ENCODE measurements around the gene ERVK3-1. TPM values are rescaled to one million over a fixed set of nuclear protein-coding genes. Genes with fewer than 3 reads are reported as not detected.

The ERVK3-1 gene
- total RNA-seq, 1 donor from 2014 or later, result 74.3 TPM

- DNase-seq (no peak), ATAC-seq (ENCODE audit: low read depth) (no peak)
- peaks cover 32% of the 10 kb centered on the region for H3K4me1 Mint-ChIP-seq
- ChIA-PET POLR2A (interaction anchor here (0.6 to 1.4 kb wide), 5 partner anchors 11 to 189 kb away, joined by 3 to 10 read pairs (median 4); partner anchors contain the start of gene ZNF497), CTCF (no interaction called here)
- intact Hi-C loops (cut with micrococcal nuclease), result no loop called here
- H3K4me3 Mint-ChIP-seq, result peak overlapping the region; percentile 64
- no peak overlapping the region for H3K27ac Mint-ChIP-seq
- no peak for TF ChIP-seq CTCF (IDR thresholded peaks at IDR 0.05)
- H3K9me3 Mint-ChIP-seq, result no peaks in the 10 kb centered on the region
- peaks cover 6% of the 10 kb centered on the region for H3K36me3 Mint-ChIP-seq (ENCODE audit: low read depth)
- H3K27me3 Mint-ChIP-seq, result no peaks in the 10 kb centered on the region
Observed at GRCh38 chr19:58349590-58349989, 44.4 kb downstream of the ERVK3-1 start.

GRCh38 chr19:58350001-58350861, 45.1 kb downstream of the ERVK3-1 start:
- Mint-ChIP-seq H3K4me1 (peaks cover 32% of the 10 kb centered on the region), H3K27me3 (no peaks in the 10 kb centered on the region), H3K36me3 (ENCODE audit: low read depth) (peaks cover 6% of the 10 kb centered on the region), H3K4me3 (peak overlapping the region; percentile 64), H3K9me3 (no peaks in the 10 kb centered on the region), H3K27ac (no peak overlapping the region)
- POLR2A ChIA-PET, result interaction anchor here (0.6 to 1.4 kb wide), 3 partner anchors 12 to 146 kb away, joined by 3 to 12 read pairs (median 10); partner anchors contain the start of genes ZNF497 and ZNF837
- TF ChIP-seq CTCF (IDR thresholded peaks at IDR 0.05), result no peak
- no peak for ATAC-seq (ENCODE audit: low read depth)
- CTCF ChIA-PET, result no interaction called here
- intact Hi-C loops (cut with micrococcal nuclease), result no loop called here
- DNase-seq, result no peak

GRCh38 chr19:58350871-58351557, 45.8 kb downstream of the ERVK3-1 start:
- POLR2A ChIA-PET, result interaction anchor here (0.6 to 1.2 kb wide), 3 partner anchors 30 to 145 kb away, joined by 3 to 12 read pairs (median 4); partner anchors contain the start of gene ZNF837

GRCh38 chr19:58351558-58351878, 46.3 kb downstream of the ERVK3-1 start:
- H3K27me3 Mint-ChIP-seq, result no peaks in the 10 kb centered on the region
- no peak for ATAC-seq (ENCODE audit: low read depth)
- intact Hi-C loops (cut with micrococcal nuclease), result no loop called here

More at GRCh38 chr19:58350871-58351557, 45.8 kb downstream of the ERVK3-1 start:
- Mint-ChIP-seq H3K27ac (no peak overlapping the region), H3K4me3 (no peak overlapping the region), H3K36me3 (ENCODE audit: low read depth) (peaks cover 6% of the 10 kb centered on the region), H3K9me3 (no peaks in the 10 kb centered on the region), H3K27me3 (no peaks in the 10 kb centered on the region), H3K4me1 (peaks cover 31% of the 10 kb centered on the region)
- no peak for ATAC-seq (ENCODE audit: low read depth)
- DNase-seq, result no peak
- no peak for TF ChIP-seq CTCF (IDR thresholded peaks at IDR 0.05)
- intact Hi-C loops (cut with micrococcal nuclease), result no loop called here
- CTCF ChIA-PET, result no interaction called here

More at GRCh38 chr19:58351558-58351878, 46.3 kb downstream of the ERVK3-1 start:
- peaks cover 34% of the 10 kb centered on the region for H3K4me1 Mint-ChIP-seq
- ChIA-PET CTCF (no interaction called here), POLR2A (interaction anchor here (0.7 to 1.2 kb wide), 3 partner anchors 22 to 36 kb away, joined by 3 to 4 read pairs (median 3); partner anchors contain the start of gene ZNF837)
- peaks cover 6% of the 10 kb centered on the region for H3K36me3 Mint-ChIP-seq (ENCODE audit: low read depth)
- no peak for TF ChIP-seq CTCF (IDR thresholded peaks at IDR 0.05)
- H3K27ac Mint-ChIP-seq, result no peak overlapping the region
- no peak overlapping the region for H3K4me3 Mint-ChIP-seq
- no peak for DNase-seq
- H3K9me3 Mint-ChIP-seq, result no peaks in the 10 kb centered on the region

Data from activated B cell treated with CpG ODN at 0.5 μM for 24 hours (primary cell).